Measurements from ENCODE around the gene TNKS2.
A peak's percentile ranks its signal among the peaks of the same experiment; 100 is the strongest.

TNKS2 gene

DNA sequence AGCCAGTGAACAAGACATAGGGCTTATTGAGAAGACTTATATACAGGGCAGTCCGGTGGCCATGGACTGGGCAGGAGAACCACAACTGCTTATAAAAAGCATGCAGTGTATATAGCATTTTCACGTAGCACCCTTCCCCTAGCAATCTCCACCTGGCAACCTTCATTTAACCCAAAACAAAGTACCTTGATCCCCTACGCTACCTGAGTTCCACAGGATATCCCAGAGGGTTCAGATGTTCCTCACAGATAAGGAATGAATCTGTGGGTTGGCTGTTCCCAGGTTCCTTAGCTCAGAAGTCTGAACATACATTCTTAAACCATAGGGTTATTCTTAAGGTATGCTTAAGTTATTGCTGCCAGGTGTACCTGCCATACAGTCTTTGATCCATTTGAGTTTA lies 22.0 kb upstream of the TNKS2 start:
- no peak overlapping the region for H3K27ac Mint-ChIP-seq
- H3K36me3 Mint-ChIP-seq, result no peaks in the 10 kb centered on the region
- ATAC-seq (ENCODE audit: low read depth) (no peak), DNase-seq (ENCODE audit: low spot score in 2 of 2) (no peak)
- peaks cover 2% of the 10 kb centered on the region for H3K27me3 Mint-ChIP-seq
- H3K4me3 Mint-ChIP-seq, result no peak overlapping the region
- H3K9me3 Mint-ChIP-seq, result no peaks in the 10 kb centered on the region
- no peaks in the 10 kb centered on the region for H3K4me1 Mint-ChIP-seq

DNA sequence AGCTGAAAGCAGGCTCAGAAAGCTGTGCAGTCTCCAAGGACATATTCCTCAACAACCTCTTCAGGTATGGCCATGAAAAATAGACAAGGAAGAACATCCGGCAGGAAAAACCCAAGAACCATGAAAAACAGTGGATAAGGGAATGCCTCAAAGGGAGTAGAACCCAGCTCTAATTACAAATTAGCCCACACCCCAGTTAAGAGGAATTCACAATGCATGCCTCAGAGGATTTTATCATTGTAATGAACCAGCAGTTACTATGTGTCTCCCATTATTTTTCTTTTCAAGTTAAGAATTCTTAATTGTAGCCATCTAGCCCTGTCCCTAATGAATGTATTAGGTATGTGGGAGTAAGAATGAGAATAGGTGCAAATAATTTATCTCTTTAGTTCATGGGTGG lies 19.7 kb upstream of the TNKS2 start:
- ATAC-seq (ENCODE audit: low read depth), result no peak
- Mint-ChIP-seq H3K27ac (no peak overlapping the region), H3K27me3 (peaks cover 2% of the 10 kb centered on the region), H3K9me3 (no peaks in the 10 kb centered on the region), H3K36me3 (no peaks in the 10 kb centered on the region), H3K4me1 (no peaks in the 10 kb centered on the region), H3K4me3 (no peak overlapping the region)
- DNase-seq (ENCODE audit: low spot score in 2 of 2), result no peak

DNA sequence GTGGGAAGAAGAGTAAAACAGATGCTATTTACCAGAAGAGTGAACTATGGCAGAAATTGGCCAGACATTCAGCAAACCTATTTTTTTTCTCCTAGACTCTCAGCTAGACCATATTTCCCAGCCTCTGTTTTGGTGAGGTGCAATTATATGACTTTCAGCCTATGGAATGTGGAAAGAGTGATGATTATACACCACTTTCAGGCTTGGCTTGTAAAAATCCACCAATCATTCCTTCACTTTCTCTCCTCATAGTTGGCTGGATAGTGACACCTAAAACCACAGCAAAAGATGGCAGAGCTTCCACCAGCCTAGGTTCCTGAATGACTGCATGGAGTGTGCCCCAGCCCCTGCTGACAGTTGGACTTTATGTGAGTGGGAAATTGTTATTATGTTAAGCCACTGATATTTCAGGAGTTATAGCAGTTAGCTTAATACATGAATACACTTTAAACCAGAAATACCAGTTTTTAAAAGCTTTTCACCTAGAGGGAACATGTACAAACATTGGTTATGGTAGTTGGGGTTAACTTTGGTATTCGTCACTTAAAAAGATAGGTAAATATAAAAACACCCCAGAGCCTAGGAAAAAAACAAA lies 19.1 kb upstream of the TNKS2 start:
- no peaks in the 10 kb centered on the region for H3K9me3 Mint-ChIP-seq

DNA sequence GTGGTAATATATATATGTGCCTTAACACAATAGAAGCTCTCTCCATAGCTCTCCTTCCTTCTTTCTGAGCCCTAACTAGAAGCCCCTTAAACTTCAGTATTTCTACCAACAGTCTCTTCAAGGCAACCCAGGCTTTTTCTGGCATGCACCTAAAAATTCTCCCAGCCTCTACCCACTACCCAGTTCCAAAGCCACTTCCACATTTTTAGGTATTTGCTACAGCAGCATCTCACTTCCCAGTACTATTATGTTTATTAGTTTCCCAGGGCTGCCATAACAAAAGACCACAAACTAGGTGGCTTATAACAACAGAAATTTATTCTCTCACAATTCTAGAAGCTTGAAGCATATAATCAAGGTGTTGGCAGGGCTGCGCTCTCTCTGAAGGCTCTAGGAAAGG lies 15.7 kb upstream of the TNKS2 start:
- no peak for DNase-seq (ENCODE audit: low spot score in 2 of 2)
- Mint-ChIP-seq H3K4me1 (no peaks in the 10 kb centered on the region), H3K27me3 (no peaks in the 10 kb centered on the region), H3K36me3 (no peaks in the 10 kb centered on the region), H3K27ac (no peak overlapping the region), H3K9me3 (no peaks in the 10 kb centered on the region), H3K4me3 (no peak overlapping the region)
- no peak for ATAC-seq (ENCODE audit: low read depth)

More for the DNA sequence above, 19.1 kb upstream of the TNKS2 start:
- DNase-seq (ENCODE audit: low spot score in 2 of 2) (no peak), ATAC-seq (ENCODE audit: low read depth) (no peak)
- no peaks in the 10 kb centered on the region for H3K36me3 Mint-ChIP-seq
- no peak overlapping the region for H3K27ac Mint-ChIP-seq
- H3K4me1 Mint-ChIP-seq, result no peaks in the 10 kb centered on the region
- H3K4me3 Mint-ChIP-seq, result no peak overlapping the region
- peaks cover 2% of the 10 kb centered on the region for H3K27me3 Mint-ChIP-seq

DNA sequence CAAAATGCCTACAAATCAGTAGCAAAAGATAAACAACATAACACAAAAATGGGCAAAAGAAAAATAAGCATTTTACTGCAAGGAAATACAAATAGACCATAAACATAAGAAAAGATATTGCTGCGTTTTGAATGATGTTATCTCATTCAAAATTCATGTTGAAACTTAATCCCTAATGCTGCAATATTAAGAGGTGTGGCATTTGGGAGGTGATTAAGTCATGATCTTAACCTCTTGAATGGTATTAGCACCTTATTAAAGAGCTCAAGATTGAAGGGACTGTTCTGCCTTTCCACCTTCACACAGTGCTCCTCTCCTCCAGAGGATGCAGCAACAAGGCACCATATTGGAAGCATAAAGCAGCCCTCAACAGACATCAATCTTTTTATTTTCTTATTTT lies 12.4 kb upstream of the TNKS2 start:
- ATAC-seq (ENCODE audit: low read depth) (no peak), DNase-seq (ENCODE audit: low spot score in 2 of 2) (no peak)
- no peaks in the 10 kb centered on the region for H3K9me3 Mint-ChIP-seq
- H3K36me3 Mint-ChIP-seq, result peaks cover 2% of the 10 kb centered on the region
- H3K4me1 Mint-ChIP-seq, result no peaks in the 10 kb centered on the region
- H3K27me3 Mint-ChIP-seq, result no peaks in the 10 kb centered on the region
- H3K27ac Mint-ChIP-seq, result no peak overlapping the region
- H3K4me3 Mint-ChIP-seq, result no peak overlapping the region

DNA sequence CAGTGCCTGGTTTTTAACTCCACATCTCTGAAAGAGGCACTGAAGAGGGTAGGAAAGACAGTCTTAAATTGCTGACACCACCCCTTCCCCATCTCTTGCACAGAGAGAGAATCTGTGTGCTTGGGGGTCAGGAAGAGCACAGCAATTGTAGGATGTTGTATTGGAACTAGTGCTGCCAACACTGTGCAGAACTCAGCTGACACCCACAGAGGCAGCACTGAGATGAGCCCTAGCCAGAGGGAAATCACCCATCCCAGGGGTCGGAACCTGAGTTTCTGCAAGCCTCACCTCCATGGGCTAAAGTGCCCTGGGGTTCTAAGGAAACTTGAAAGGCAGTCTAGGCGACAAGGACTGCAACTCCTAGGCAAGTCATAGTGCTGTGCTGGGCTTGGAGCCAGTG lies 11.0 kb upstream of the TNKS2 start:
- no peak for DNase-seq (ENCODE audit: low spot score in 2 of 2)
- H3K27ac Mint-ChIP-seq, result no peak overlapping the region
- H3K27me3 Mint-ChIP-seq, result no peaks in the 10 kb centered on the region

DNA sequence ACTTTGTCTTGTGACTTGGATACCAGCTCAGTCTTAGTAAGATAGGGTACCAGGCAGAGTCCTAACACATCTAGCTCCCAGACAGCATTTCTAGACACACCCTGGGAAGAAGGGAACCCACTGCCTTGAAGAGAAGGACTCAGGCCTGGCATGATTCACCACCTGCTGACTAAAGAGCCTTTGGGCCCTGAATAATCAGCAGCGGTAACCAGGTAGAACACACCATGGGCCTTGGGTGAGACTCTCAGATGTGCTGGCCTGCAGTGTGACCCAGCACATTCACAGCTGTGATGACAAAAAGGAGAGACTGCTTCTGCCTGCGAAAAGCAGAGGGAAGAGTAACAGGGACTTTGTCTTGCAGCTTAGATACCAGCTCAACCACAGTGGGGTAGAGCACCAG lies 10.4 kb upstream of the TNKS2 start:
- Mint-ChIP-seq H3K4me3 (no peak overlapping the region), H3K36me3 (peaks cover 2% of the 10 kb centered on the region), H3K27ac (no peak overlapping the region), H3K9me3 (no peaks in the 10 kb centered on the region), H3K27me3 (no peaks in the 10 kb centered on the region), H3K4me1 (no peaks in the 10 kb centered on the region)
- no peak for DNase-seq (ENCODE audit: low spot score in 2 of 2)
- ATAC-seq (ENCODE audit: low read depth), result no peak

More for the DNA sequence above, 11.0 kb upstream of the TNKS2 start:
- no peak overlapping the region for H3K4me3 Mint-ChIP-seq
- no peaks in the 10 kb centered on the region for H3K9me3 Mint-ChIP-seq
- peaks cover 2% of the 10 kb centered on the region for H3K36me3 Mint-ChIP-seq
- ATAC-seq (ENCODE audit: low read depth), result no peak
- H3K4me1 Mint-ChIP-seq, result no peaks in the 10 kb centered on the region

DNA sequence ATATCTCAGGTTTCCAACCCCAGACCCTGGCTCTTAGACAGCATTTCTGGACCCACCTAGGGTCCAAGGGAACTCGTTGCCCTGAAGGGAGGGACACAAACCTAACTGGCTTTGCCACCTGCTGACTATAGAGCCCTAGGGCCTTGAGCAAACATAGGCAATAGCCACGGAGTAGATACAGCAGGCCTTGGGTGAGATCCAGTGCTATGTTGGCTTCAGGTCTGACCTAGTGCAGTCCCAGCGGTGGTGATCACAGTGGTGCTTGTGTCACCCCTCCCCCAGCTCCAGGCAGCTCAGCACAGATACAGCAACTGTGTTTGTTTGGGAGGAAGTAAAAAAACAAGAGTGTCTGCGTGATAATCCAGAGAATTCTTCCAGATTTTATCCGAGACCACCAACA lies 9.7 kb upstream of the TNKS2 start:
- Mint-ChIP-seq H3K9me3 (no peaks in the 10 kb centered on the region), H3K27ac (no peak overlapping the region), H3K36me3 (peaks cover 2% of the 10 kb centered on the region), H3K27me3 (no peaks in the 10 kb centered on the region), H3K4me3 (no peak overlapping the region), H3K4me1 (no peaks in the 10 kb centered on the region)
- no peak for ATAC-seq (ENCODE audit: low read depth)
- no peak for DNase-seq (ENCODE audit: low spot score in 2 of 2)

DNA sequence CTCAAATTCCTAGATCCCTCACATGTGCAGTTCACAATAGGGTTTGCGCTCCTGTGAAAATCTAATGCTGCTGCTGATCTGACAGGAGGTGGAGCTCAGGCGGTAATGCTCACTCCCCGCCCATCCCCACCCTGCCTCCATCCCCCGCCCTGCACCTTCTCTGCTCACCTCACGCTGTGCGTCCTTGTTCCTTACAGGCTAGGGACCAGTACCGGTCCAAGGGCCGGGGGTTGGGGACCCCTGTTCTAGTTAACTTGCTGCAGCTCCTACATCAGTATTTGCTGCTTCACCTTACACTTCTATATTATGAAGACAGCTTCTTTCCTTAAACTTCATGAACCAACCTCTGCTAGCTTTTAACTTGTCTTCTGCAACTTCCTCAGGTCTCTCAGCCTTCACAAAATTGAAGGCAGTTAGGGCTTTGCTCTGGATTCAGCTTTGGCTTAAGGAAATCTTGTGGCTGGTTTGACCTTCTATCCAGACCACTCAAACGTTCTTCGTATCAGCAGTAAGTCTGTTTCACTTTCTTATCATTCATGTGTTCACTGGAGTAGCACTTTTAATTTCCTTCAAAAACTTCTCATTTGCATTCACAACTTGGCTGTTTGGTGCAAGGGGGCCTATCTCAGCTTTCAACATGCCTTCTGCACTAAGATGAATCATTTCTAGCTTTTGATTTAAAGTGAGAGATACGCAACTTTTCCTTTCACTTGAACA lies 1.7 kb upstream of the TNKS2 start:
- Mint-ChIP-seq H3K4me3 (peak overlapping the region; percentile 99), H3K9me3 (no peaks in the 10 kb centered on the region), H3K27me3 (no peaks in the 10 kb centered on the region), H3K36me3 (peaks cover 1% of the 10 kb centered on the region), H3K27ac (peak overlapping the region; percentile 98), H3K4me1 (peaks cover 33% of the 10 kb centered on the region)
- DNase-seq (ENCODE audit: low spot score in 2 of 2) (peak; percentile 11 to 25), ATAC-seq (ENCODE audit: low read depth) (peak; percentile 29)

DNA sequence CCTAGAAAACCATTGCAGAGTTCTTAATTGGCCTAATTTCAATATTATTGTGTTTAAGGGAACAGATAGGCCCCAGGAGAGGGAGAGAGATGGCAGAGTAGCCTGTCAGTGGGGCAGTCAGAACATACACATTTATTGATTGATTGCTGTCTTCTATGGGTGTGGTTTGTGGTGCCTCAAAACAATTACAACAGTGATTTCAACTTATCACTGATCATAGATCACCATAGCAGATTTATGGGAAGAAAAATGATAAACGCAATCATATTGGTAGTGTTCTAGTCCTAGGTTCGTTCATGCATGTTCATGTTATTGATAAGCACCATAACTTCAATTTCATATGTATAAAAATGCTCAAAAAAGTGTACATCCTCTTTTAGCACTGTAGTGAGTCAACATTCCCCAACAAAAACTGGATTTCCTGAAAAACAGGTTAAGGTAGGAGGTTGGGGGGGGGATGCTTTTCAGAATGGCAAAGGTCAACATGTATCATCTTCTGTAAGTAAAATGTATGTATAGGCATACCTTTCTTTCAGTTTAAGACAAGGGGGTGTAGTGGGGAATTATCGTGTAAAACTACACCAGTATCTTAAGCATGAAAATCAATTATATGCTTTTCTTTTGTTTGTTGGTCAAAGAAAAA lies 1.1 kb upstream of the TNKS2 start:
- Mint-ChIP-seq H3K36me3 (peaks cover 6% of the 10 kb centered on the region), H3K27ac (peak overlapping the region; percentile 98), H3K4me3 (peak overlapping the region; percentile 99), H3K27me3 (no peaks in the 10 kb centered on the region), H3K4me1 (peaks cover 39% of the 10 kb centered on the region), H3K9me3 (no peaks in the 10 kb centered on the region)
- no peak for ATAC-seq (ENCODE audit: low read depth)
- no peak for DNase-seq (ENCODE audit: low spot score in 2 of 2)

DNA sequence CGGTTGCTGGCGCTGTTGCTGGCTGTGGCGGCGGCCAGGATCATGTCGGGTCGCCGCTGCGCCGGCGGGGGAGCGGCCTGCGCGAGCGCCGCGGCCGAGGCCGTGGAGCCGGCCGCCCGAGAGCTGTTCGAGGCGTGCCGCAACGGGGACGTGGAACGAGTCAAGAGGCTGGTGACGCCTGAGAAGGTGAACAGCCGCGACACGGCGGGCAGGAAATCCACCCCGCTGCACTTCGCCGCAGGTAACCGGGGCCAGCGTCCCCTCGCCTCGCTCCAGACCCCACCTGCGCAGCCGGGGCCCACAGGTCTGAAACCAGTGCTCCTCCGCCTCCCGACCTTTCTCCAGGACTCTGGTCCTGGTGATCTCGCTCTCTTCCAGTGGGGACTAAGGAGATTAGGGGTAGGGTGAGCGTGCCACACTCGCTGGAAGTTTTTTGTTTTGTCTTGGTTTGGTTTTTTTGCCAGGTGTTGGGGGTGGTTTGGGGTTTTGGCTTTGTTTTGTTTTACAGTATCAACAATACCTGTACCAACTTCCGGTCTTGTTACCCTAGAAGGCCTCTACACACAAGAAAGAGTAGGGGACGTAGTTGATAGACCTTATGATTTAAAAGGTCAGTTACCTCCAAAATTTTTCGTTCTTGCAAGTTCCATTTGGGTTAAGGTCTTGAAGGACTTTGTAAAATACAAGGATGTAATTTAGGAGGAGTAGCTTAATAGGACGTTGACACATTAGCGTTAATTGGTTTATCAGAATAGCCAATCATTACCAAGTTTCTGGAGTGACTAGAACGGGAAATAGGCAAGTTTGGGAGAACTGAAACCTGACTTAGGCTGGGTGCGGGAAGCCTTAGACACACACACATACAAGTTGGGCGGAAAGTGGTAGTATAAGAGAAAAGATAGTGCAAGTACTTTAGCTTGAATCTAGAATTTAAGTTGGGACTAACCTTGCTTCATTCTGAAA lies 704 bp downstream of the TNKS2 start:
- peak; percentile 64 for ATAC-seq (ENCODE audit: low read depth)
- Mint-ChIP-seq H3K27ac (peak overlapping the region; percentile 98), H3K4me3 (peak overlapping the region; percentile 99), H3K9me3 (no peaks in the 10 kb centered on the region), H3K36me3 (peaks cover 6% of the 10 kb centered on the region), H3K27me3 (no peaks in the 10 kb centered on the region), H3K4me1 (peaks cover 52% of the 10 kb centered on the region)
- peak in 1 of 2 donors; percentile 4 for DNase-seq (ENCODE audit: low spot score in 2 of 2)

DNA sequence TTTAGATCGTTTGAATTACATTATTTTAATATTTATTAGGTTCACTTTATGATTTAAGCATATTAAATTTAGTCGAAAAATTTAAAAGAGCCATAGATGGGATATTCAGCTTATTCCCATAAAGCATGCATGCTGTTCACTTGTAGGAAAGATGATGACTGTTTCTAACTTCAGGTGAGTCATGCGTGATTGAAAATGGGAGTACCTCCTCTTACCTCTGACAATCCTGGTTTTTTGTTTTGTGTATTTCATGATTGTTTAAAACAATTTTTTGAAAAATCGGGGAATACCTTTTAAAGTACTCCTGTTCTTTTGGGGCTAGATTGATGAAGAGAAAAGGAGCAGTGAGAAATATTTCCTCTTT lies 1.4 kb downstream of the TNKS2 start:
- DNase-seq (ENCODE audit: low spot score in 2 of 2), result no peak
- ATAC-seq (ENCODE audit: low read depth), result no peak
- Mint-ChIP-seq H3K4me3 (peak overlapping the region; percentile 99), H3K27ac (peak overlapping the region; percentile 98), H3K4me1 (peaks cover 52% of the 10 kb centered on the region), H3K36me3 (peaks cover 6% of the 10 kb centered on the region), H3K27me3 (no peaks in the 10 kb centered on the region), H3K9me3 (no peaks in the 10 kb centered on the region)

DNA sequence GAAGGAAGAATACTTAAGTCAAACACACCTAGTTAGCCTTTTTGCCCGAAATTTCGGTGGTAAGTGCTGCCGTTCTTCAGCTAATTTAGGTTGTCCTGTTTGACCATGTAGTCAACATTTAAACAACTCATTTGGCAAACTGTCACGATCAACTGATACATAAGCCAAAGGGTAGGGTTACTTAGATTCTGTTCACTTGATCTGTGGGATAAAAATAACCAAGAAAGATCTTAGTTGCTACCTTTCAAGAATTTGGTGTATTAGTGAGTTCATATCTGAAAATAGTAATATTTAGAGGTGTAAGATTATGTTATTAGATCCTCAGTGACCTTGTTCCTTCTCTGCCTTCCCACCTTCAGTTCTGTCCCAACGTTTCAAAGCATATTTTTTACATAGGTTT lies 2.0 kb downstream of the TNKS2 start:
- no peak for DNase-seq (ENCODE audit: low spot score in 2 of 2)
- no peaks in the 10 kb centered on the region for H3K9me3 Mint-ChIP-seq
- H3K27me3 Mint-ChIP-seq, result no peaks in the 10 kb centered on the region
- peak overlapping the region; percentile 99 for H3K4me3 Mint-ChIP-seq
- peaks cover 9% of the 10 kb centered on the region for H3K36me3 Mint-ChIP-seq
- peaks cover 52% of the 10 kb centered on the region for H3K4me1 Mint-ChIP-seq
- ATAC-seq (ENCODE audit: low read depth), result no peak
- H3K27ac Mint-ChIP-seq, result peak overlapping the region; percentile 98

DNA sequence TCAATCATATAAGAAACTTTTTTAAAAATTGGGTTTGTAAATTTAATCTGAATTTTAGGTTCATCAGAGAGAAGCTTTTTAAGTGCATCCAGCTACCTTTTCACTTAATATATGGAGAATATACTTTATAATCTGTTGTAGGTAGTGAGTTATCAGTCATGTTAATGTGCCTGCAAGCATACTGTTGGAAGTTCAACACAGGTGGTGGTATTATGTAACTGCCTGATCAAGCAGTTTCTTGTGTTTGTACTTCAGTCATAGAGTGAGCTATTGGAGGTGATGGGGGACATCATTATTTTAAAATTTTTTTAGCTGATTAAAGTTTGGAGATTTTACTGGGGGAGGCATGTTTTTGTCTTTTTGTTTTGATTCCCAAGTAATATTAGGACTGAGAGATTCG lies 2.5 kb downstream of the TNKS2 start:
- no peak overlapping the region for H3K4me3 Mint-ChIP-seq
- H3K36me3 Mint-ChIP-seq, result peaks cover 12% of the 10 kb centered on the region
- H3K27me3 Mint-ChIP-seq, result no peaks in the 10 kb centered on the region
- DNase-seq (ENCODE audit: low spot score in 2 of 2) (no peak), ATAC-seq (ENCODE audit: low read depth) (no peak)
- H3K27ac Mint-ChIP-seq, result no peak overlapping the region
- no peaks in the 10 kb centered on the region for H3K9me3 Mint-ChIP-seq
- peaks cover 55% of the 10 kb centered on the region for H3K4me1 Mint-ChIP-seq
